ENCODE data around the gene OPN1LW. TPM values are rescaled to one million over a fixed set of nuclear protein-coding genes. Genes with fewer than 3 reads are reported as not detected.

OPN1LW gene
- polyA plus RNA-seq, 1 experiment, result not detected

GRCh38 chrX:154135458-154136229 lies 8.4 kb upstream of the OPN1LW start:
- CTCF ChIA-PET, result interaction anchor here (0.7 to 1.1 kb wide), 2 partner anchors 238 to 1192 kb away, joined by 3 read pairs; no protein-coding TSS in a partner anchor
- Histone ChIP-seq H3K9me3 (ENCODE audit: control insufficient read depth, insufficient read depth, low read length) (no peaks in the 10 kb centered on the region), H3K27ac (ENCODE audit: low read depth, low read length) (no peak overlapping the region), H3K4me3 (ENCODE audit: low read depth, low read length) (no peak overlapping the region), H3K27me3 (ENCODE audit: control insufficient read depth, insufficient read depth, low read length) (peaks cover 3% of the 10 kb centered on the region)
- no peak for TF ChIP-seq CTCF (IDR thresholded peaks at IDR 0.05; ENCODE audit: low read depth, low read length)
- DNase-seq (ENCODE audit: low read depth, low spot score), result no peak
- POLR2A ChIA-PET, result no interaction called here

- DNase-seq (ENCODE audit: low read depth, low spot score), result no peak
- H3K9me3 ChIP-seq (ENCODE audit: control insufficient read depth, insufficient read depth, low read length), result no peaks in the 10 kb centered on the region
- peak; percentile 63 for TF ChIP-seq CTCF (IDR thresholded peaks at IDR 0.05; ENCODE audit: low read depth, low read length)
- peak overlapping the region; percentile 43 for H3K4me3 ChIP-seq (ENCODE audit: low read depth, low read length)
- no peak overlapping the region for H3K27ac ChIP-seq (ENCODE audit: low read depth, low read length)
- ChIA-PET CTCF (interaction anchor here (0.5 to 1.3 kb wide), 4 partner anchors 13 to 247 kb away, joined by 3 to 7 read pairs (median 4); no protein-coding TSS in a partner anchor), POLR2A (no interaction called here)
- peaks cover 4% of the 10 kb centered on the region for H3K27me3 ChIP-seq (ENCODE audit: control insufficient read depth, insufficient read depth, low read length)
These were observed 7.3 kb upstream of the OPN1LW start for GRCh38 chrX:154136627-154137161.

GRCh38 chrX:154138857-154139256 lies 5.2 kb upstream of the OPN1LW start:
- DNase-seq (ENCODE audit: low read depth, low spot score), result no peak
- peaks cover 4% of the 10 kb centered on the region for H3K27me3 ChIP-seq (ENCODE audit: control insufficient read depth, insufficient read depth, low read length)
- no peaks in the 10 kb centered on the region for H3K9me3 ChIP-seq (ENCODE audit: control insufficient read depth, insufficient read depth, low read length)
- TF ChIP-seq CTCF (IDR thresholded peaks at IDR 0.05; ENCODE audit: low read depth, low read length), result no peak
- no peak overlapping the region for H3K27ac ChIP-seq (ENCODE audit: low read depth, low read length)
- no peak overlapping the region for H3K4me3 ChIP-seq (ENCODE audit: low read depth, low read length)
- ChIA-PET POLR2A (no interaction called here), CTCF (interaction anchor here (1.5 kb wide), 1 partner anchor 235 kb away, joined by 3 read pairs; no protein-coding TSS in a partner anchor)

- Histone ChIP-seq H3K27ac (ENCODE audit: low read depth, low read length) (no peak overlapping the region), H3K4me3 (ENCODE audit: low read depth, low read length) (no peak overlapping the region), H3K27me3 (ENCODE audit: control insufficient read depth, insufficient read depth, low read length) (peaks cover 4% of the 10 kb centered on the region), H3K9me3 (ENCODE audit: control insufficient read depth, insufficient read depth, low read length) (no peaks in the 10 kb centered on the region)
- CTCF ChIA-PET, result interaction anchor here (1.5 kb wide), 1 partner anchor 234 kb away, joined by 3 read pairs; no protein-coding TSS in a partner anchor
- POLR2A ChIA-PET, result no interaction called here
- no peak for DNase-seq (ENCODE audit: low read depth, low spot score)
- no peak for TF ChIP-seq CTCF (IDR thresholded peaks at IDR 0.05; ENCODE audit: low read depth, low read length)
These were observed 3.8 kb upstream of the OPN1LW start for GRCh38 chrX:154140206-154140605.

GRCh38 chrX:154140742-154141141 lies 3.3 kb upstream of the OPN1LW start:
- CTCF ChIA-PET, result no interaction called here
- H3K27me3 ChIP-seq (ENCODE audit: control insufficient read depth, insufficient read depth, low read length), result peaks cover 2% of the 10 kb centered on the region
- DNase-seq (ENCODE audit: low read depth, low spot score), result no peak
- no peak overlapping the region for H3K27ac ChIP-seq (ENCODE audit: low read depth, low read length)
- POLR2A ChIA-PET, result no interaction called here
- no peak for TF ChIP-seq CTCF (IDR thresholded peaks at IDR 0.05; ENCODE audit: low read depth, low read length)
- H3K4me3 ChIP-seq (ENCODE audit: low read depth, low read length), result no peak overlapping the region
- H3K9me3 ChIP-seq (ENCODE audit: control insufficient read depth, insufficient read depth, low read length), result no peaks in the 10 kb centered on the region

Measured in AG04450 (cell line).